Endometrial microvascular endothelial cells (primary cell): Measurements from ENCODE around the gene DDX11. TPM values are rescaled to one million over a fixed set of nuclear protein-coding genes. Genes with fewer than 3 reads are reported as not detected.
"Not testable (repeated sequence)": the region's sequence is repeated elsewhere in the genome, so short reads cannot be mapped to it uniquely, and the experiment has no call there.

Experiments used
- in situ Hi-C: cut with HindIII; loops from 2 replicates; pipeline ENCODE4 v1.10.0; 2017; ENCODE audit warnings: low sequenced_read_pairs, low pct_unique_long_range_greater_than_20kb; ENCODE audit errors: inconsistent ontology term
- total RNA-seq: library from RNA; depleted of rRNA; stranded (reverse); fragments of >200 nt; gene quantifications from one replicate; pipeline ENCODE4 v1.2.3, GENCODE V29; 2015; ENCODE audit errors: inconsistent ontology term

Gene DDX11
- 17.9 TPM for total RNA-seq

- in situ Hi-C loops, result not testable (repeated sequence)
Measured at GRCh38 chr12:31073527-31074332, at the start of gene DDX11. Gene DDX11 (plus strand): TSS chr12:31073860. CDS start chr12:31078394, 4,534 bp downstream.

- in situ Hi-C loops, result no loop called here
Measured at GRCh38 chr12:31026202-31026601, 47.5 kb upstream of the DDX11 start.

DNA sequence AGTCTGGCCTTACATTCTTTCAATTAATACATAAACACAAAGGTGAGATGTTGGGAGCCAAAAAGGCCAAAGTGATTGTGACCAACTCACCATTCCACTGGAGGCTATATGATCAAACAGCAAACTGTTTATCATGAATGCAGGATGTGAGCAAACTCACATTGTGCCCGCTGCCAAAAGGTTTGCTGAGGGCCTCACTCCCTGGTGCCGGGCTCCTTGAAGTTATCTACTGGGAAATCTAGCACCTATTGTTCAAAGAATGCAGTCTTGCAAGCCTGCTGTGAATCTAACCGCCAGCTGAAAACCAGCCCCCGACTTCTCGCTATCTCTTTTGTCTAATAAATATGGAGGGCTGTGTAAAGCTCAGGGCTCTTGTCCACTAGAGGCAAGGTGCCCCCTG, 46.7 kb upstream of the DDX11 start:
- in situ Hi-C loops, result not testable (repeated sequence)

GRCh38 chr12:31029468-31029867, 44.2 kb upstream of the DDX11 start:
- in situ Hi-C loops, result no loop called here

DNA sequence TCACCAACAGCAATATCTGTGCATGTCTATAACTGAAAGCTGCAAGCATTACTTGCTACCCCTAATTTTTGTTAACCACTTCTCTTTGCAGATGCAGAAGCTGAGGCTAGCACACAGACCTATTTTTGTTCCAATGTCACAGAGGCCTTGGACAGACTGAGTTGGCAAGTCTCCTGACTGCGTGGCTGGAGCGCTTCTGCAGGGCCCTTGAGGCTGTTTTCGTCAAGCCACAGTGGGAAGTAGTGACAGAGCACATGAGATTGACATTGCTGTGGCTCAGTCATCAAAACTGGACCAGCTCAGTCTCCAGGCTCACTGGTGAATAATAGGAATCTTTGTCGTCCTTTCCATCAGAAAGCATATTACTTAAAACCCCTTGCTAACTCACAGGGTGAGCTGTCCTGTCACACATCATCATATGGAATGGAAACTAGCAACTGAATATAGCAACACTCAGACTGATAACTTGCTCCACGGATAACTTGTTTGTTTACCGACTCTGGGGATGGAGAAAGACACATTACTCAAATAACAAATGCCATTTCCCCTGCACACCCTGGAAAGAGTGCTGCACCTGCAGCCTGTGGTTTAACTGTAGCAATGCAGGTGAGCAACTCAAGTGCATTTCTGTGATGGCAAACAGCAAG, 43.6 kb upstream of the DDX11 start:
- in situ Hi-C loops, result no loop called here

GRCh38 chr12:31031951-31032335, 41.7 kb upstream of the DDX11 start:
- in situ Hi-C loops, result no loop called here

- in situ Hi-C loops, result no loop called here
Measured at GRCh38 chr12:31033146-31033545, 40.5 kb upstream of the DDX11 start.

DNA sequence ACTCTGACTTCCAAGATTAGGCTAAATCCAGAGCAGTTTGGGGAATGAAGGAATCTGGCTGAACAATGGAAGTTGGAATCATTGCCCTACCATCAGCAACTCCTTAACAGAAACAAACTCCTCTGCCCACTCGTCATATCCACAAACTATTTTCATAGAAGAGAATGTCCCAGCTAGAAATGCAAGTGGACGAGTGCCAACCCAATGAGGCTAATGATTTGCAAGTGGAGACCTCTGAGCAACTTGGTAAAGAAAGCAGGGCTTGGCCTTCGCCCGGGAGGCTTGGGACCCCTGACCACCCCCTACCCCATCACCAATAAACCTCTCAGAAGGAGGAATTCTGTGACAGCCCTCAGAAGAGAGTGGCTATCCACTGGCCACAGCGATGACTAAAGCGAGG, 40.0 kb upstream of the DDX11 start:
- in situ Hi-C loops, result no loop called here

- in situ Hi-C loops, result no loop called here
Measured at GRCh38 chr12:31034372-31034771, 39.3 kb upstream of the DDX11 start.

- in situ Hi-C loops, result no loop called here
Measured at GRCh38 chr12:31035226-31035625, 38.4 kb upstream of the DDX11 start.

DNA sequence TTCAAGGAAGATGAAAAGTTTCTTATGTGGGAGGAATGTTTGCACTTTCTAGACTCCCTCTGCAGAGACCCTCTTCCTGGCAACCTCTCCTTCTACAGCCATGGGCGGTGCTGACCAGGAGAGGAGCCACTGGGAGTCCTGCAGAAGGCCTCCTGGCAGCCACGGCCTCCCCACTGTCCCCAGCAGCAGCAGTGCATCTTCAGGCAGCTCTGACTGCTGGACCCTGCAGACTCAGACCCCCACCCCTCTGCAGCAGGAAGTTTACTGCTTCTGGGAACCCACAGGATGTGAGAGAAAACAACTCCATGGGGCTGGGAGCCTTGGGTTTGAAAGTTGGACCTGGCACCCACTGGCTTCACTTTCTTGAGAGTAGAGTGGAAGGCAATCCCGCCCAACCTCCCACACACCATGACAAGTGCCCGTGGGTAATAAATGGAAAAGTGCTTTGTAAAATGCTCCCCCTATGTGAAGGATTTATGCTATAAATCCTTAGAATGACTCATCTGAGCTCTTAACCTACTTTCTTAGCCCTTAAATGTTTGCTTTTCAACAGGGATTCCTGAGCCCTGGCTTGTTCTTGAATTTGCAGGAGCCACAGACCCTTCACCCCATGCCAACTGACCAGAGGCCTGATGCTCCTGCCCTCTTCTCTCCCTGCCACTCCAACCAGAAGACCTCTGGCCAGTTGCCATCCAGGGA, 37.5 kb upstream of the DDX11 start:
- in situ Hi-C loops, result no loop called here

GRCh38 chr12:31037028-31037427, 36.6 kb upstream of the DDX11 start:
- in situ Hi-C loops, result no loop called here

DNA sequence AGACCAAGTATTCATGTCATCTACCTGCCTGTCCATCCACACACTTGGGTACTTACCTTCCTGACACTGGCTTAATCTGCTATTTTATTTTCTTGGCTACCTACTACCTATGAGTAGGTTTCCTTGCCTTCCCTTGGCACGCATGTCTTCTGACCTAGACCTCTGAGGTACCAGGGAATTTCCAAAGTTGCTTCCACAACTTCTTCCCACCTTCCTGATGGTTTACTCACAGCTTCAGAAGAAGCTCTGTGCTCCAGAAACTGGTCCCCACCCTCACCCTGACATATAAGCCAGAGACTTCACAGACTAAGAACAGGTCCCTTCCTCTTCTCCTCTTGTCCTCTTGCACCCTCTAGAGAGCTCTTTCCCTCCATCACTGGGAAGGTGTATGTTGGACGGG, 35.7 kb upstream of the DDX11 start:
- in situ Hi-C loops, result no loop called here

DNA sequence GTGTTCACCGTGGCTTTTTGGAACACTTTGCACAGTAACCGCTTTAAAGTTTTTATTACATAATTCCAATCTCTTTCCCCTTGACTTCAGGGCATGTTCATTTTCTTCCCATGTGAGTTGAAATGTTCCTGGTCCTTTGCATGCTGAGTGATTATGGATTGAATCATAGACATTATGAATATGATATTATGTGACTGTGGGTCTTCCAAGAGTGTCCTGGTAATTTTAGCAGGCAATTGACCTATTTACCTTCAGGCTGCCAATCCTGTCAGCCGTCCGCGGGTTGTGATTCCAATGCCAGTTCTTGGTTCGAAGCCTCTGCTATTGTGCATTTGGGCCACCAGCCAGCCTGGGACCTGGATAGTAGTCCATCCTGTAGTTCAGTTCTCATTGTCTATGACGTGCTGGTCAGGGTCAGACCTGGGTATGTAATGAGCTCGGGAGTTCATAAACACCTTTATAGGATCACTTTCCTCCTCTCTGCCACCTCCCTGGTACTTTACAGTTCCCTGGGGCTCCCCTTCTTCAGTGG, 32.6 kb upstream of the DDX11 start:
- in situ Hi-C loops, result no loop called here

GRCh38 chr12:31050143-31050542, 23.5 kb upstream of the DDX11 start:
- in situ Hi-C loops, result not testable (repeated sequence)

DNA sequence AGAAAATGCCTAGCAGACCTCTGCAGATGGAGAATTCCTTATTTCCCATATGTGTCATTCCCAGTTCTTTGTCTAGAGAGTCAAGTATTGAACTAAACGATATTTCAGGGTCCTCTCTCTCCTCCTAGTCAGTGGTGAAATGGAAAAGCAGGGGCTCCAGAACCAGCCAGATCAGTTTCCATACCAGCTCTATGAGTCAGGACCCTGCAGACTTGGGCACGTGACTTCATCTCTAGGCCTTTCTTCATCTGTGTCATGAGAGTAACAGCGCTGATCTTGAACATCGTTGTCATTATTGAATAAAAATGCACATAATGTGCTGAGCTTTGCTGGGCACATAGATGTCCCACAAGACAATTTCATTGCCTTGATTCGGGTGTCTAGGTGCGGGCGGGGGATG, 23.1 kb upstream of the DDX11 start:
- in situ Hi-C loops, result not testable (repeated sequence)

DNA sequence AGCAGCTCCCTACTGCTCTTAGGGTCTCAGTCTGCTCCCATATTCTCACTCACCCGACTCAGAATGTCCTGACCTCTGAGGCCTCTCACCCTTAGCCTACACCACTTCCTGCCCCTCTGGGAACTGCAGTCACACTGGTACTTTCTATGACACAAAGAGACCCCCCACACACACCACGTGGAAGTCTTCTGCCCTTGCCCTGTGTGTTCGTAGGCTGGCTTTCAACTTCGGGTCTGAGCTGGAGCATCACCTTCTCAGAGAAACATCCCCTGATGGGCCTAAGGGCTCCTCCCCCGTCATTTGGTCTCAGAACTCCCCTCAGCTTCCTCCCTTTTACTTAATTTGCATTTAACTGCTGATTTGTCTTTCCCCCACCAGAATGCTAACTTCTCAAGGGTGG, 22.0 kb upstream of the DDX11 start:
- in situ Hi-C loops, result not testable (repeated sequence)

DNA sequence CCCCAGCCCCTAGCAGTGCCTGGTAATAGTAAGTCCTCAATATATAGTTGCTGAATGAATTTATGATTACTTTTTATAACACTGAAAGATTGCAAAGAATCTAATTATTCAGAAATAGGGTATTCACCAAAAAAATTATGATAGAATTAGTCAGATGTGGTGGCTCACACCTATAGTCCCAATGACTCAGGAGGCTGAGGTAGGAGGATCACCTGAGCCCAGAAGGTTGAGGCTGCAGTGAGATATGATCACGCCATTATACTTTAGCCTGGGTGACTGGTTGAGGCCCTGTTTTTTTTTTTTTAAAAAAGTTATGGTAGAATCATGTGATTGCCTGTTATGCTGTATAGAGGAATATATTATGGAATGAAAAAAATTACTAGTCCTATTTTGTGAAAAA, 21.5 kb upstream of the DDX11 start:
- in situ Hi-C loops, result not testable (repeated sequence)

GRCh38 chr12:31052666-31053439, 20.8 kb upstream of the DDX11 start:
- in situ Hi-C loops, result not testable (repeated sequence)
